Nucleus accumbens (tissue), 56 donors: ENCODE results near the gene PSTPIP2.

Source experiments
- DNase-seq, 56 donors: peaks; one replicate each; lab custom pipeline; 2025; lab: John Stamatoyannopoulos, UW

PSTPIP2 gene

GRCh38 chr18:45945669-45946068 is 126.4 kb downstream of the PSTPIP2 start:
- no peak for DNase-seq

- no peak for DNase-seq
These were observed 131.3 kb downstream of the PSTPIP2 start for GRCh38 chr18:45940724-45941123.

GRCh38 chr18:45939236-45939635 is 132.8 kb downstream of the PSTPIP2 start:
- no peak for DNase-seq

- DNase-seq: no peak
These were observed 133.5 kb downstream of the PSTPIP2 start for GRCh38 chr18:45938488-45938935.

GRCh38 chr18:45935591-45936335 is 136.3 kb downstream of the PSTPIP2 start:
- DNase-seq: no peak
